ENCODE measurements around the gene DYRK4.

GRCh38 chr12:4558171-4558570, 3.8 kb upstream of the DYRK4 start:
- no peak for TF ChIP-seq CTCF (IDR thresholded peaks at IDR 0.05)
- TF ChIP-seq POLR2A (IDR thresholded peaks at IDR 0.05), result no peak
